Mesothelial cell of epicardium (in vitro differentiated cells): ENCODE results near the gene MALAT1. TPM values are rescaled to one million over a fixed set of nuclear protein-coding genes. Genes with fewer than 3 reads are reported as not detected.

ENCODE experiments used
- DNase-seq, 2 experiments: peaks; one replicate each; pipeline ENCODE4 v3.0.0; 2021; ENCODE audit warnings: low spot score in 2 of 2; ENCODE audit not compliant: unreplicated experiment in 2 of 2
- H3K27ac Mint-ChIP-seq: 2 replicates; pipeline ENCODE4 v1.8.0; 2021; ENCODE audit warnings: mixed read lengths
- H3K27me3 Mint-ChIP-seq: 2 replicates; pipeline ENCODE4 v1.8.0; 2021; ENCODE audit warnings: low read depth, mixed read lengths
- H3K36me3 Mint-ChIP-seq: 2 replicates; pipeline ENCODE4 v1.8.0; 2021; ENCODE audit warnings: mixed read lengths
- H3K4me1 Mint-ChIP-seq: 2 replicates; pipeline ENCODE4 v1.8.0; 2021; ENCODE audit warnings: mixed read lengths
- H3K4me3 Mint-ChIP-seq: 2 replicates; pipeline ENCODE4 v1.8.0; 2021; ENCODE audit warnings: mild to moderate bottlenecking, moderate library complexity, mixed read lengths
- H3K9me3 Mint-ChIP-seq: 2 replicates; pipeline ENCODE4 v1.8.0; 2021; ENCODE audit warnings: mixed read lengths
- total RNA-seq: library from RNA; stranded (reverse); gene quantifications from 3 replicates; pipeline ENCODE4 v1.2.1, GENCODE V29; 2021
- TF ChIP-seq, protein P1 (sequence below): fragments of 200-600 bp; sonication (generic); IDR thresholded peaks from one replicate; pipeline ENCODE4 v1.5.0; 2021; ENCODE audit warnings: antibody characterized with exemption; ENCODE audit not compliant: unreplicated experiment

MALAT1 gene
- total RNA-seq, 1 donor from 2014 or later = 16,172 TPM

DNA sequence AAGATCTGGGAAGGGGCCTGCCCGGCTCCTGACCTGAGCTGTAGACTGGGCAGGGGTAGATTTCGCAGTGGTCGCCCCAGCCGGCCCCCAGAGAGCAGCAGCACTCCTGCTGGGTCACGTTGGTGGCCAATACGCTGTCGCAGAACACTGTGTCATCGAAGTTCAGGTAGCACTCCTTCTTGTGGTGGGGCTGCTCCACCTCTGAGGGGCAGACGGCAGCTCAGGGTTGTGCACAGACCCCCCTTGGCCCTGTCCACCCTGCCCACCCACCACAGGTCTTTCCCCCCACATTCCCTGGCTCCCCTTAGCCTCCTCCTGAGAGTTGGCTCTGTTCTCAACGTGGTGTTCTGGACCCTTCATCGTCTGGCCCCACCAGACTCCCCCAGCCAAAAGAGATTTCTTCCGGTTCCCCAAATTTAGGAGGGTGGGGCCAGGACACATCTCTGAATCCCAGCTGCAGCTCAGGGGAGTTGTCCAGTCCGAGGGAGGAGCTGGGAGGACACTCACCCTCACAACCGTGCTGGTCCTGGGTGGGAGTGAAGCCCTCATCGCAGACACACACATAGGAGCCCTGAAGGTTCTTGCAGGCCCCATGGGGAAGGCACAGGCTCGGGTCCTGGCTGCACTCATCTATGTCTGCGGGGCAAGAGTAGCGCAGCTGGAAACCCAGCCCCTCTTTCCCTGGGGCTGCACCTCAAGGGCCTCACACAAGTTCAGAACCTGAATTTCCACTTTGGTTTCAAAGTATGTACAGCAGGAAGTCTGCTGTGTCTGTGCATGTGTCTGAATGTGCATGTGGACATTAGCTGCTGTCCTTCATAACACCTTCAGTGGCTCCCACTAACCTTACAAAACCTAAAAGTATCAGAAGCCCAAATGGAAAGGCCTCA lies 42.5 kb downstream of the MALAT1 start:
- H3K4me1 Mint-ChIP-seq = peaks cover 25% of the 10 kb centered on the region
- DNase-seq = no peak
- H3K9me3 Mint-ChIP-seq = no peaks in the 10 kb centered on the region
- H3K27ac Mint-ChIP-seq = peak overlapping the region; percentile 90
- peaks cover 3% of the 10 kb centered on the region for H3K27me3 Mint-ChIP-seq
- peaks cover 31% of the 10 kb centered on the region for H3K36me3 Mint-ChIP-seq
- peak overlapping the region; percentile 59 for H3K4me3 Mint-ChIP-seq
- TF ChIP-seq, protein P1, sequence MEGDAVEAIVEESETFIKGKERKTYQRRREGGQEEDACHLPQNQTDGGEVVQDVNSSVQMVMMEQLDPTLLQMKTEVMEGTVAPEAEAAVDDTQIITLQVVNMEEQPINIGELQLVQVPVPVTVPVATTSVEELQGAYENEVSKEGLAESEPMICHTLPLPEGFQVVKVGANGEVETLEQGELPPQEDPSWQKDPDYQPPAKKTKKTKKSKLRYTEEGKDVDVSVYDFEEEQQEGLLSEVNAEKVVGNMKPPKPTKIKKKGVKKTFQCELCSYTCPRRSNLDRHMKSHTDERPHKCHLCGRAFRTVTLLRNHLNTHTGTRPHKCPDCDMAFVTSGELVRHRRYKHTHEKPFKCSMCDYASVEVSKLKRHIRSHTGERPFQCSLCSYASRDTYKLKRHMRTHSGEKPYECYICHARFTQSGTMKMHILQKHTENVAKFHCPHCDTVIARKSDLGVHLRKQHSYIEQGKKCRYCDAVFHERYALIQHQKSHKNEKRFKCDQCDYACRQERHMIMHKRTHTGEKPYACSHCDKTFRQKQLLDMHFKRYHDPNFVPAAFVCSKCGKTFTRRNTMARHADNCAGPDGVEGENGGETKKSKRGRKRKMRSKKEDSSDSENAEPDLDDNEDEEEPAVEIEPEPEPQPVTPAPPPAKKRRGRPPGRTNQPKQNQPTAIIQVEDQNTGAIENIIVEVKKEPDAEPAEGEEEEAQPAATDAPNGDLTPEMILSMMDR = no peak

DNA sequence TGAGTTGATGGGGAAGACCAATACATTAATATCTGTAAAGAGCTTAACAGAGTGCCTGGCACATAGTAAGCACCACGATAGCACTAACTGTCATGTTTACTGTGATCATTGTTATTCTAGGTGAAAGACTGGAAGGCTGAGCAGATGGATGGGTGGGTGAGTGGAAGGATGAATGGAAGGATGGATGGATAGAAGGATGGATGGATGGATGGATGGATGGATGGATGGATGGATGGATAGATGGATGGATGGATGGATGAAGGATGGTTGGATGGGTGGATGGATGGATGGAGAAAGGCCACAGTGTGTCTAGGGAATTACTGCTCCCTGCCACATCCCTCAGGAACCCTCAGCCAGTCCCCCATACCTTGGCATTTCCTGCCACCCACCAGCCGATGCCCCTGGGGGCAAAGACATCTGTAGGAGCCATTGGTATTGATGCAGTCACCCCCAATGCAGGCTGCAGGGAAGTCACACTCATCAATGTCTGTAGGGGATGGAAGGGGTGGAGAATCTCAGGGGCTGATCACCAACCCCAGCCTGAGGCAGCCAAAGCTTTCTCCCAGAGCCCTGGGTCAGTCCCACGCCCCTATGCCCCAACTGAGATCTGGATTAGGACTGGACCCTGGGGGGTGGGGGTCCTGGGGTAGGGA lies 44.0 kb downstream of the MALAT1 start:
- Mint-ChIP-seq H3K27ac (no peak overlapping the region), H3K9me3 (no peaks in the 10 kb centered on the region), H3K27me3 (peaks cover 3% of the 10 kb centered on the region), H3K36me3 (peaks cover 29% of the 10 kb centered on the region), H3K4me1 (peaks cover 27% of the 10 kb centered on the region), H3K4me3 (no peak overlapping the region)
- no peak for DNase-seq
- TF ChIP-seq, protein P1 = no peak

DNA sequence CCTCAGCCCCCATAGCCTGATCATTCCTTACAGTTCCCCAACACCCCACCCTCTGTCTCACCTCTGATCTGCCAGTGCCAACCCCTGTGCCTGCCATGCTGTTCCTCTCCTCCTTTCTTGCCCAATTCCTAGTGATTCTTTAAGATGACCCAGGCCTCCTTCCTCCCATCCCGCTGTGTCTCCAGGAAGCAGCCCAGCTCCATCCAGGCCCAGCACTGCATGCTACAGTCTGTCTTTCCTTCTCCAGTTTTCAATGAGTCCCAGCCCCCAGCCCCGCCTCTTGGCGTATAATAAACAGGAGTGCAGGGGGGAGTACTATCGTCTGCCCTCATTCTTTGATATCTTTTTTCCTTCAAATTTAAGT lies 47.0 kb downstream of the MALAT1 start:
- Mint-ChIP-seq H3K27ac (peak overlapping the region; percentile 41), H3K9me3 (no peaks in the 10 kb centered on the region), H3K27me3 (peaks cover 3% of the 10 kb centered on the region), H3K36me3 (peaks cover 48% of the 10 kb centered on the region), H3K4me1 (peaks cover 28% of the 10 kb centered on the region), H3K4me3 (peak overlapping the region; percentile 16)
- TF ChIP-seq, protein P1 = no peak
- no peak for DNase-seq

DNA sequence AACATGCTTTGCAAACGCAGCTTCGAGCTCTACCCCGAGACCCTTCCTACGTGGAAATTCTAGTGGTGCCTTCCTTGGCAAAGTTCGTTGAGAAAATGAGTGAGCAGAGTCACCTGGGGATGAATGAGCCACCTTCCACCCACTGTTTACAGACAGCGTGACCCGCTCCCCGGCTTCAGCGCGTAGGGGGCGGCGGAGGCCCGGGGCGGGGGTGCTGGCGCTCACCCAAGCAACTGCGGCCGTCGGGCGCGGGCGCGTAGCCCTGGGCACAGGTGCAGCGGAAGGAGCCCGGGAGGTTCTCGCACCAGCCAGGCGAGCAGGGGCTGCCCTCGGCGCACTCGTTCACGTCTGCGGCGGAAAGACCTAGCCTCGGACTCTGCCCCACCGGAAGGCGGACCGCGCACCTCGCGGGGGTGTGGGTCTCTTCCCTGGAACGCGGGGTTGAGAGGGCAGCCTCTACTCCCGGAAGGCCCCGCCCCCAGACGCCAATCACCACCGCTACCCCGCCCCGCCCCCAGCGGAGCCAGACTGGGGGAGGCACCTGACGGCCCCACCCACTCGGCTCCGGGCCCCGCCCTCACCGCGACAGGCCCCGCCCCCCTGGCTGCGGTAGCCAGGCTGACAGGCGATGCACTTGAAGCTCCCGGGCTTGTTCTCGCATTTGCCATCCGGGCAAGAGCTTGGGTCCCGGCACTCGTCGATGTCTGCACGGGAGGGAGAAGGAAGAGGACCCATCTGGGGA lies 47.5 kb downstream of the MALAT1 start:
- TF ChIP-seq, protein P1 = no peak
- peaks cover 24% of the 10 kb centered on the region for H3K4me1 Mint-ChIP-seq
- H3K27me3 Mint-ChIP-seq = peaks cover 3% of the 10 kb centered on the region
- H3K27ac Mint-ChIP-seq = peak overlapping the region; percentile 47
- peak; percentile 75 to 87 for DNase-seq
- peaks cover 52% of the 10 kb centered on the region for H3K36me3 Mint-ChIP-seq
- H3K9me3 Mint-ChIP-seq = no peaks in the 10 kb centered on the region
- peak overlapping the region; percentile 30 for H3K4me3 Mint-ChIP-seq

DNA sequence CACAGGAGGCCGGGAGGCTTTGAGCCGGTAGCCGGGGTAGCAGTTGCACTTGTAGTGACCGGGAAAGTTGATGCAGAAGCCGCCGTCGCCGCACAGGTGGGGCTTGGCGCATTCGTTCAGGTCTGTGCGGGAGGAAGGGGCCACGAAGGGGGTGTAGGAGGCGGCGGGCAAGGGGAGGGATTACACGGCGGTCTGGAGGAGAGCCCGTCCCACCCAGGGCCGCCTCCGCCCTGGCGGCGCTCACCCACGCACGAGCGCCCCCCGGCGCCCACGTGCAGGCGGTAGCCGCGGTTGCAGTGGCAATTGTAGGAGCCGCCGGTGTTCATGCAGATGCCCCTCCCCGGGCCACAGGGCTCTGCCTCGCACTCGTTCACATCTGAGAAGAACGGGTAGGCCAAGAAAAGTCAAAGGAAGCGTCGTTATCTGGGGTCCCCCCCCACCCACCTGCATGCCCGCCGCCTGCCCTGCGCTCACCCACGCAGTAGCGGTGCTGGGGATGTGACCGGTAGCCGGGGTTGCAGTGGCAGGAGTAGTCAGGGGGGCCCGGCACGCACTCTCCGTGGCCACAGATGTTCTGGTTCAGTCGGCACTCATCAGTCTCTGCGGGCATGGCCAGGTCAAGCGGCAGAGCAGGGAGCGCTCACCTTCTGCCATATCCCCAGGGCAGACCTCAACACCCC lies 48.7 kb downstream of the MALAT1 start:
- Mint-ChIP-seq H3K4me1 (peaks cover 20% of the 10 kb centered on the region), H3K36me3 (peaks cover 61% of the 10 kb centered on the region), H3K4me3 (no peak overlapping the region), H3K9me3 (no peaks in the 10 kb centered on the region), H3K27ac (no peak overlapping the region), H3K27me3 (peaks cover 3% of the 10 kb centered on the region)
- TF ChIP-seq, protein P1 = no peak
- DNase-seq = no peak
